CD14-positive monocyte (primary cell): ENCODE results near the gene EEF2KMT. TPM values are rescaled to one million over a fixed set of nuclear protein-coding genes. Genes with fewer than 3 reads are reported as not detected.
A peak's percentile ranks its signal among the peaks of the same experiment; 100 is the strongest.
"Not testable (repeated sequence)": the region's sequence is repeated elsewhere in the genome, so short reads cannot be mapped to it uniquely, and the experiment has no call there.

Source experiments
- DNase-seq, 3 donors: peaks; one replicate each; pipeline ENCODE4 v3.0.0-alpha.2; 2011 to 2022
- H2AFZ ChIP-seq: 2 replicates; pipeline ENCODE4 v1.6.0; 2012; ENCODE audit warnings: mild to moderate bottlenecking, low read depth, low read length, inconsistent platforms; ENCODE audit not compliant: insufficient read depth, poor library complexity, severe bottlenecking
- H3K27ac ChIP-seq, 2 donors: 1 replicate in 1 of 2; 2 replicates in 1 of 2; pipeline ENCODE4 v1.5.1; 2012 to 2013; ENCODE audit warnings: low read length in 2 of 2, control low read depth in 1 of 2, inconsistent platforms in 1 of 2, low read depth in 1 of 2, mild to moderate bottlenecking in 1 of 2
- H3K27me3 ChIP-seq, 2 donors: one replicate each; pipeline versions ENCODE4 v1.6.0 to v1.6.1; 2011 to 2013; ENCODE audit warnings: low read length in 2 of 2; ENCODE audit not compliant: control insufficient read depth in 2 of 2, insufficient read depth in 2 of 2
- H3K36me3 ChIP-seq, 2 donors: replicated peaks in 1 of 2; 1 replicate in 1 of 2; 2 replicates in 1 of 2; pipeline versions ENCODE4 v1.5.1 to v1.6.1; 2012 to 2013; ENCODE audit warnings: low read length in 2 of 2, control low read depth in 1 of 2, inconsistent platforms in 1 of 2, mild to moderate bottlenecking in 1 of 2; ENCODE audit not compliant: insufficient read depth in 2 of 2, control insufficient read depth in 1 of 2
- H3K4me1 ChIP-seq, 2 donors: 1 replicate in 1 of 2; 2 replicates in 1 of 2; pipeline versions ENCODE4 v1.5.1 to v1.6.1; 2012 to 2013; ENCODE audit warnings: low read length in 2 of 2, control low read depth in 1 of 2, inconsistent platforms in 1 of 2, mild to moderate bottlenecking in 1 of 2, moderate library complexity in 1 of 2; ENCODE audit not compliant: insufficient read depth in 2 of 2, control insufficient read depth in 1 of 2
- H3K4me2 ChIP-seq: replicated peaks from 2 replicates; pipeline ENCODE3; 2012; ENCODE audit warnings: low read length, moderate library complexity, mild to moderate bottlenecking; ENCODE audit not compliant: poor library complexity, severe bottlenecking; ENCODE audit errors: extremely low read depth
- H3K4me3 ChIP-seq, 3 experiments: fragments of 200-600 bp in 1 of 3; sonication (generic) in 1 of 3; replicated peaks in 1 of 3; 1 replicate in 2 of 3; 2 replicates in 1 of 3; pipeline ENCODE4 v1.5.1; 2011 to 2013; ENCODE audit warnings: low read length in 3 of 3, mild to moderate bottlenecking in 3 of 3, control low read depth in 2 of 3, low read depth in 2 of 3, inconsistent platforms in 1 of 3, moderate library complexity in 1 of 3
- H3K79me2 ChIP-seq: 2 replicates; pipeline ENCODE4 v1.6.0; 2012; ENCODE audit warnings: mild to moderate bottlenecking, control low read depth, inconsistent platforms, low read length, moderate library complexity; ENCODE audit not compliant: insufficient read depth
- H3K9ac ChIP-seq: 2 replicates; pipeline ENCODE4 v1.6.0; 2017; ENCODE audit warnings: low read length, mild to moderate bottlenecking; ENCODE audit not compliant: insufficient read depth, poor library complexity, severe bottlenecking
- H3K9me3 ChIP-seq, 2 donors: replicated peaks in 1 of 2; 1 replicate in 1 of 2; 2 replicates in 1 of 2; pipeline versions ENCODE4 v1.5.1 to v1.6.1; 2012 to 2013; ENCODE audit warnings: low read length in 2 of 2, control low read depth in 1 of 2; ENCODE audit not compliant: control insufficient read depth in 1 of 2, insufficient read depth in 1 of 2
- H4K20me1 ChIP-seq: 2 replicates; pipeline ENCODE4 v1.6.0; 2012; ENCODE audit warnings: mild to moderate bottlenecking, low read length, control low read depth, moderate library complexity; ENCODE audit not compliant: insufficient read depth
- H3K27ac Mint-ChIP-seq, 7 donors: one replicate each; pipeline ENCODE4 v1.8.0; 2020; ENCODE audit warnings: mild to moderate bottlenecking in 7 of 7, mixed read lengths in 7 of 7, moderate library complexity in 6 of 7, inconsistent platforms in 2 of 7
- H3K27me3 Mint-ChIP-seq, 3 donors: one replicate each; pipeline ENCODE4 v1.8.0; 2021 to 2022; ENCODE audit warnings: low read depth in 3 of 3, mild to moderate bottlenecking in 3 of 3, mixed read lengths in 3 of 3, moderate library complexity in 3 of 3, inconsistent platforms in 1 of 3
- H3K36me3 Mint-ChIP-seq, 2 donors: one replicate each; pipeline ENCODE4 v1.8.0; 2020; ENCODE audit warnings: mixed read lengths in 2 of 2, inconsistent platforms in 1 of 2, mild to moderate bottlenecking in 1 of 2
- H3K4me1 Mint-ChIP-seq: one replicate; pipeline ENCODE4 v1.8.0; 2020; ENCODE audit warnings: mild to moderate bottlenecking, mixed read lengths
- H3K4me3 Mint-ChIP-seq, 2 donors: one replicate each; pipeline ENCODE4 v1.8.0; 2020; ENCODE audit warnings: mild to moderate bottlenecking in 2 of 2, mixed read lengths in 2 of 2, moderate library complexity in 1 of 2
- H3K9me3 Mint-ChIP-seq, 7 donors: one replicate each; pipeline ENCODE4 v1.8.0; 2020 to 2022; ENCODE audit warnings: mixed read lengths in 7 of 7, mild to moderate bottlenecking in 6 of 7, moderate library complexity in 6 of 7, inconsistent platforms in 2 of 7
- WGBS: methylation state at CpG from one replicate; pipeline ENCODE4 v1.1.5; 2013; ENCODE audit warnings: missing lambda C conversion rate; ENCODE audit not compliant: insufficient coverage; 5-methylcytosine and 5-hydroxymethylcytosine counted together
- intact Hi-C, 2 donors: fragments of 100-400 bp; cut with micrococcal nuclease; formaldehyde crosslinking; loops; one replicate each; pipeline versions ENCODE4 v1.15.0 to v1.15.1; 2023
- polyA plus RNA-seq, 3 donors: library from polyadenylated mRNA; depleted of rRNA in 1 of 3; unstranded in 2 of 3; stranded (reverse) in 1 of 3; fragments of 300-500 nt in 2 of 3; fragments of >200 nt in 1 of 3; fragmentation: Illumina TruSeq in 2 of 3; gene quantifications; 1 replicate in 2 of 3; 2 replicates in 1 of 3; pipeline ENCODE4 v1.2.3, GENCODE V29; 2012 to 2021

Gene EEF2KMT
- polyA plus RNA-seq, 3 donors, result 4.6 to 6.8 (median 5.5) TPM

DNA sequence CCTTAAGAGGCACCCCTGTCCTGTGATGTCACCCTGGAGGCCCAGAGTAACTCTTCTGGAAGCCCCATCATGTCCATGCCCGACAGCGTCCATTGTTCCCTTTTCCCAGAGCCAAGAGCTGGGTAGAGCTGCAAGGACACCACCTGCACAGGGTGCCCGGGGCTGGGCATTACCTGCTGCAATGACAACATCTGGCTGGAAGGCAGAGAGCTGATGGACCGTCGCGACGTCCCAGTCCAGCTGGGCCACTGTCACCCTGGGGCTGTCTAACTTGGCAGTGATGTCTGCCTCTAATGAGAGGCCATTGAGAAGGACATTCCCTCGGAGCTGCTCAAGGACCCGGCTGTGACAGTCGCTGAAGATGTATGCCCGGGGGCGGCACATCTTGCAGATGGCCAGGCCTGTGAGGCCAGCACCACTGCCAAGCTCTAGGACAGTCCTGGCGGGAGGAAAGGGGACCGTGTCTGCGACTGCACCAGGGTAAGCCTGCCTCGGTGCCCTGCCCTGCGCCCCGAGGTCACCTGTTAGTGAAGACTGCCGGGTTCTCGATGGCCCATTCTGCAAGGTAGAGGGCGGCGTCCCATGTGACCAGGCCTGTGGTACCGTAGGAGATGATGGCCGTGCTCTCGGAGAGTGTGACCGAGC is 7.6 kb downstream of the EEF2KMT start:
- intact Hi-C loops, H3K9me3 Mint-ChIP-seq, H3K27me3 Mint-ChIP-seq, H3K79me2 ChIP-seq, DNase-seq, H3K9ac ChIP-seq, H3K4me3 ChIP-seq, H3K27ac ChIP-seq, H3K4me3 Mint-ChIP-seq, H3K4me2 ChIP-seq, H4K20me1 ChIP-seq, H3K27me3 ChIP-seq, H3K4me1 ChIP-seq, H3K4me1 Mint-ChIP-seq, H2AFZ ChIP-seq, H3K9me3 ChIP-seq: not testable (repeated sequence)
- WGBS, result 96% methylated on average over 26 of the region's 26 CpGs
- Mint-ChIP-seq H3K36me3 (peaks cover 20 to 46% of the 10 kb centered on the region in 2 donors), H3K27ac (peak overlapping the region in 2 of 7 donors; percentile 9 to 50)
- H3K36me3 ChIP-seq, result peaks cover 5 to 17% of the 10 kb centered on the region in 2 donors

- H3K27me3 ChIP-seq, H3K79me2 ChIP-seq, DNase-seq, H2AFZ ChIP-seq, H3K27me3 Mint-ChIP-seq, H3K4me3 Mint-ChIP-seq, H3K4me1 ChIP-seq, H4K20me1 ChIP-seq, H3K4me2 ChIP-seq, H3K27ac ChIP-seq, H3K4me1 Mint-ChIP-seq, intact Hi-C loops, H3K9me3 ChIP-seq, H3K4me3 ChIP-seq, H3K9me3 Mint-ChIP-seq, H3K9ac ChIP-seq: not testable (repeated sequence)
- 98% methylated on average over 12 of the region's 17 CpGs for WGBS
- Mint-ChIP-seq H3K27ac (peak overlapping the region in 2 of 7 donors; percentile 70 to 74), H3K36me3 (peaks cover 29 to 55% of the 10 kb centered on the region in 2 donors)
- H3K36me3 ChIP-seq, result peaks cover 8 to 22% of the 10 kb centered on the region in 2 donors
Measured at GRCh38 chr16:5088936-5089335, 8.7 kb downstream of the EEF2KMT start.

DNA sequence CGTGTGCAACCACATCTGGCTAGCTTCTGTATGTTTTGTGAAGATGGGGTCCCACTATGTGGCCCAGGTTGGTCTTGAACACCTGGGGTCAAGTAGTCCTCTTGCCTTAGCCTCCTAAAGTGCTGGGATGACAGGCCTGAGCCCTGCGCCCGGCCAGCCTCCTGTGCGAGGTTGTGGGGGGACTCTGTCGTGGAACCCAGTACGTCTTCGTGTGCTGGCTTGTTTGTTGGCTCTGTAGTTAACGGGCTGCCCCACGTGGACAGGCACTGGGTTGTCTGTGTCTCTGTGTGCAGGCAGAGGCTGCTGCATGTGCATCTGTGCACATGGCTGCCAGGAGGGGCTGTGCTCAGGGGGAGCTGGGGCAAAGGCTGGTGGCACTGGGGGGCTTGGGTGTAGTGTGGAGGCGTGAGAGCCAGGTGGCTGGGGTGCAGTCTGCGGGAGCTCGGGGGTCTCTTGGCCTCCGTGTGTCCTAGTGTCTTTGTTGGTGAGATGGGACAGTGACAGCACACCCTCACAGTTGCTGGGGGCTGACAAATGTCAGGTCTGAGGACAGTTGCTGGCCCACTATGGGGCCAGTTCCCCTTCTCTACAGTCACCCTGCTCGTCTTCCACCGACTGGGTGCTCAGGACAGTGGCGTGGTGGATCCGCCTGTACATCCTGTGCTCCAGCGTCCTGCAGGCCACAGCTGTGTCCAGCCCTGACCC is 9.4 kb downstream of the EEF2KMT start:
- H3K79me2 ChIP-seq, H3K27me3 ChIP-seq, H3K9me3 ChIP-seq, DNase-seq, H3K27ac ChIP-seq, H2AFZ ChIP-seq, H4K20me1 ChIP-seq, H3K9me3 Mint-ChIP-seq, H3K4me2 ChIP-seq, H3K4me1 ChIP-seq, H3K9ac ChIP-seq, H3K4me3 ChIP-seq, H3K27me3 Mint-ChIP-seq, intact Hi-C loops, H3K4me3 Mint-ChIP-seq, H3K4me1 Mint-ChIP-seq: not testable (repeated sequence)
- peaks cover 8 to 22% of the 10 kb centered on the region in 2 donors for H3K36me3 ChIP-seq
- WGBS, result 92% methylated on average over 15 of the region's 18 CpGs
- Mint-ChIP-seq H3K36me3 (peaks cover 34 to 62% of the 10 kb centered on the region in 2 donors), H3K27ac (peak overlapping the region in 1 of 7 donors; percentile 80)

DNA sequence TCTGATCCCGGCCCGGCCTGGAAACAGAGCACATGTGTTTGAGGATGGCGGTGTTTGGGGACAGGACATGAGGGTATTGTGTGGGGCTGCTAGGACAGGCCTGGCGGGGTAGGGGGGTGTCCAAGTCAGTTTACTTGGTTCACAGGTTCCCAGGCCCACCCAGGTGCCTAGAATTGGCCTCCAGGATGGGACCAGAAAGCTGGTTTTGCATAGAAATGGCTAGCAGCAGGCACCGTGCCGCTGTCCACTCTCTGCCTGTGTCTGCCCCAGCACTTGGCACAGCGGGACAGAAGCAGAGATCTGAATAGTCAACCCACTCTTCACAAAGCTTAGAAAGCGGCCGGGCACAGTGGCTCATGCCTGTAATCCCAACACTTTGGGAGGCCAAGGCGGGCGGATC is 11.9 kb downstream of the EEF2KMT start:
- H3K27me3 Mint-ChIP-seq, DNase-seq, H3K27me3 ChIP-seq, H3K4me3 ChIP-seq, H3K27ac ChIP-seq, H3K4me2 ChIP-seq, H4K20me1 ChIP-seq, H3K4me1 ChIP-seq, H2AFZ ChIP-seq, H3K9ac ChIP-seq, H3K4me1 Mint-ChIP-seq, H3K79me2 ChIP-seq, intact Hi-C loops, H3K9me3 Mint-ChIP-seq, H3K9me3 ChIP-seq, H3K4me3 Mint-ChIP-seq: not testable (repeated sequence)
- 93% methylated on average over 7 of the region's 11 CpGs for WGBS
- Mint-ChIP-seq H3K36me3 (peaks cover 46 to 85% of the 10 kb centered on the region in 2 donors), H3K27ac (peak overlapping the region in 1 of 7 donors; percentile 75)
- peaks cover 16 to 31% of the 10 kb centered on the region in 2 donors for H3K36me3 ChIP-seq
